ENCODE data around the gene UMAD1.

DNA sequence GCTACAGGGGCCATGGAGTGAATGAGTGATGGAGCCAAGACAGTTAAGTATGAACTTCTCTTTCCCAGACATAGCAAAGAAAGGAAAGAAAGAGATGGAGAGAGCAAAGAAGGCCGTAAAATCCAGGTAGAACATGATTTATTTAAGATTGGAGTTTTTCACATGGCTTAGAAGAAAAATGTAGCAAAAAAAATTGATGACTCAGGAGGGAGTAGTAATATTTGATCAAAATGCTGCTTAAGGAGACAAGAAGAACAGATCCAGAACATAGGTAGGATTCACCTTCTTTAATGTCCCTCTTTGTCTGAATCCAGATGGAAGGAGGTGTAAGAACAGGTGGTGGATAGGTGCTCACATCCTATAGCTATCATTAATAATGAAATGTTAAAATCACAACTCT is 277.0 kb downstream of the UMAD1 start:
- no peak for TF ChIP-seq CTCF (IDR thresholded peaks at IDR 0.05)
- TF ChIP-seq POLR2AphosphoS5 (IDR thresholded peaks at IDR 0.05; ENCODE audit: insufficient read depth in 1 of 2, low read depth in 1 of 2): no peak

Data from vagina (tissue), 2 donors.